SKM-1 (cell line): Measurements from ENCODE around the gene ZNF473.
"Not testable (repeated sequence)": the region's sequence is repeated elsewhere in the genome, so short reads cannot be mapped to it uniquely, and the experiment has no call there.

Source experiments
- DNase-seq: peaks from one replicate; lab custom pipeline; 2025; ENCODE audit not compliant: unreplicated experiment; lab: John Stamatoyannopoulos, UW

Gene ZNF473

DNA sequence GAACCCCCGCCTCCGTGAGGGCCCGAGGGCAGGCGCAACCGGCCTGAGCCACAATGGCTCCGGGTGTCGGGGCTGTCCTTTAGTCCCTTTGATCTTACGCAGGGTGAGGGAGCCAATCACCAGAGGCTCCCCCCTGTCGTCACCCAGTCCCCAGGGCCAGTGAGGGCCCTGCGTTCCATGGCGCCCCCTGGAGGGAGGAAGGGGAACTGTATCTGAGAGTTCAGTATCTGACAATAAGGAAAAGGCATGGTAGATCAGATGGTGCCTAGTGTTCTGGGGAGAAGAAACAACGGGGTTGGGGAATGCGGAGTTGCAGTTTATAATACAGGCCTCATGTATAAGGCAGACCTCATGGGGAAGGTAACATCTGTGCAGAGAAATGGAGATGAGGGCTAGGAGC is 72.1 kb downstream of the ZNF473 start:
- DNase-seq = not testable (repeated sequence)

DNA sequence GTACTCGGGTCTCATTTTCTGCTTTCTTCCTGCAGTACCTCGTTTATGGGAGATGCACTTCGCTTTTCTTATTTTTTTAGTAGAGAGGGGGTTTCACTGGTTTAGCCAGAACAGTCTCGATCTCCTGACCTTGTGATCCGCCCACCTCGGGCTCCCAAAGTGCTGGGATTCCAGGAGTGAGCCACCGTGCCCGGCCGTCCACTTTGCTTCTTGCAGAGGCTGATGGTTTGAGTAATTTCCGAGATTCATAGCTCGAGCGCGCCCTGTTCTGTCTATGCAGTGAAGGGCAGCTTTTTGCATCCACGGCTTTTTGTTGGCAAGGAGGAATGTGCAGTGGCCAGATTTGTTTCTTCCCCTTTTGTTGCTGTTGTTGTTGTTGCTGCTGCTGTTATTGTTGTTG is 73.1 kb downstream of the ZNF473 start:
- not testable (repeated sequence) for DNase-seq

DNA sequence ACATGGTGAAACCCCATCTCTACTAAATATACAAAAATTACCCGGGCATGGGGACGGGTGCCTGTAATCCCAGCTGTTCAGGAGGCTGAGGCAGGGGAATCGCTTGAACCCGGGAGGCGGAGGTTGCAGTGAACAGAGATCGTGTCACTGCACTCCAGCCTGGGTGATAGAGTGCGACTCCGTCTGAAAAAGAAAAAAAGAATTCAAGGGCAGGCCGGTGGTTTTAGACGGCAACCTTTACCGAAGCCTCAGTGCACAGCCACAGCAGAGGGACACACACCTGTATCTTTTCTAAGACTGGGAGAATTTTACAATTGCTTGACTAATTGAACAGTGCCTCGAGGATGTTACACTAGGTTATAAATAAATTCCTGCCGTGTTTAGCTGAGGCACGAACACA is 73.9 kb downstream of the ZNF473 start:
- not testable (repeated sequence) for DNase-seq

DNA sequence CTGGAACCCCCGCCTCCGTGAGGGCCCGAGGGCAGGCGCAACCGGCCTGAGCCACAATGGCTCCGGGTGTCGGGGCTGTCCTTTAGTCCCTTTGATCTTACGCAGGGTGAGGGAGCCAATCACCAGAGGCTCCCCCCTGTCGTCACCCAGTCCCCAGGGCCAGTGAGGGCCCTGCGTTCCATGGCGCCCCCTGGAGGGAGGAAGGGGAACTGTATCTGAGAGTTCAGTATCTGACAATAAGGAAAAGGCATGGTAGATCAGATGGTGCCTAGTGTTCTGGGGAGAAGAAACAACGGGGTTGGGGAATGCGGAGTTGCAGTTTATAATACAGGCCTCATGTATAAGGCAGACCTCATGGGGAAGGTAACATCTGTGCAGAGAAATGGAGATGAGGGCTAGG is 75.1 kb downstream of the ZNF473 start:
- not testable (repeated sequence) for DNase-seq
